A673 (cell line): ENCODE results near the gene INTS15. TPM values are rescaled to one million over a fixed set of nuclear protein-coding genes. Genes with fewer than 3 reads are reported as not detected.

ENCODE experiments used
- Bru-seq: library from RNA; stranded (reverse); fragments of 400-500 nt; gene quantifications from one replicate; lab custom pipeline; 2021; lab: Mats Ljungman, UMichigan
- BruChase-seq, 2 experiments: library from RNA; stranded (reverse); fragments of 400-500 nt; gene quantifications; one replicate each; lab custom pipeline; 2021; lab: Mats Ljungman, UMichigan
- BruUV-seq: library from RNA; stranded (reverse); fragments of 400-500 nt; replicated peaks from 2 replicates; lab custom pipeline; 2021; lab: Mats Ljungman, UMichigan
- CTCF ChIA-PET: fragments of 300-600 bp; sonication (Branson Sonifier 250); formaldehyde crosslinking; loops from one replicate; lab custom pipeline; 2022; ENCODE audit warnings: antibody characterized with exemption; lab: Charles Lee
- POLR2A ChIA-PET: fragments of 300-600 bp; sonication (Branson Sonifier 250); formaldehyde crosslinking; loops from one replicate; lab custom pipeline; 2022; ENCODE audit warnings: antibody characterized with exemption; ENCODE audit not compliant: low non-redundant PET; lab: Charles Lee
- DNase-seq: peaks from one replicate; pipeline ENCODE4 v3.0.0-alpha.2; 2015; ENCODE audit warnings: low spot score
- H3K27ac ChIP-seq: fragments of 200-600 bp; sonication (generic); 2 replicates; pipeline ENCODE4 v1.5.1; 2016; ENCODE audit warnings: mixed run types, low read depth, mild to moderate bottlenecking, mixed read lengths, antibody characterized with exemption, low read length; ENCODE audit not compliant: poor library complexity, severe bottlenecking
- H3K27me3 ChIP-seq: fragments of 200-600 bp; sonication (generic); replicated peaks from 2 replicates; pipeline ENCODE4 v1.6.1; 2017; ENCODE audit warnings: mixed run types, low read depth, mild to moderate bottlenecking, mixed read lengths, antibody characterized with exemption, low read length; ENCODE audit not compliant: insufficient read depth, poor library complexity
- H3K36me3 ChIP-seq: fragments of 200-600 bp; sonication (generic); 2 replicates; pipeline ENCODE4 v1.6.1; 2016; ENCODE audit warnings: mixed run types, mild to moderate bottlenecking, mixed read lengths, antibody characterized with exemption, low read length; ENCODE audit not compliant: insufficient read depth, poor library complexity, severe bottlenecking
- H3K4me1 ChIP-seq: fragments of 200-600 bp; sonication (generic); 2 replicates; pipeline ENCODE4 v1.6.1; 2017; ENCODE audit warnings: mixed run types, mild to moderate bottlenecking, mixed read lengths, antibody characterized with exemption, low read length; ENCODE audit not compliant: insufficient read depth, poor library complexity, severe bottlenecking
- H3K4me3 ChIP-seq: fragments of 200-600 bp; sonication (generic); 2 replicates; pipeline ENCODE4 v1.5.1; 2016; ENCODE audit warnings: low read depth, mixed run types, mild to moderate bottlenecking, mixed read lengths, low read length; ENCODE audit not compliant: poor library complexity, severe bottlenecking
- H3K9me3 ChIP-seq: fragments of 200-600 bp; sonication (generic); 2 replicates; pipeline ENCODE4 v1.6.1; 2016; ENCODE audit warnings: mixed run types, low read depth, mild to moderate bottlenecking, mixed read lengths, antibody characterized with exemption, low read length; ENCODE audit not compliant: poor library complexity, severe bottlenecking
- CTCF ChIP-seq: fragments of 300-800, 200-600 bp; sonication (generic); conservative IDR thresholded peaks from 2 replicates; pipeline ENCODE4 v1.5.1; 2017; ENCODE audit warnings: low read depth, mild to moderate bottlenecking, antibody characterized with exemption, low read length, moderate library complexity, mixed read lengths
- EZH2 ChIP-seq: fragments of 200-600 bp; sonication (generic); IDR thresholded peaks from 2 replicates; pipeline ENCODE4 v1.6.1; 2017; ENCODE audit warnings: borderline replicate concordance, low read depth, mild to moderate bottlenecking, mixed read lengths, antibody characterized with exemption, low read length; ENCODE audit not compliant: poor library complexity, severe bottlenecking
- intact Hi-C: fragments of 100-400 bp; cut with micrococcal nuclease; formaldehyde crosslinking; loops from one replicate; pipeline ENCODE4 v1.10.0; 2022; ENCODE audit not compliant: unreplicated experiment
- long read RNA-seq: library from polyadenylated mRNA; stranded (forward); transcript quantifications from one replicate; pipeline ENCODE4 v2.0.0, GENCODE V29; 2022
- total RNA-seq: library from RNA; stranded (reverse); gene quantifications from 2 replicates; pipeline ENCODE4 v1.2.3, GENCODE V29; 2021

INTS15 gene
- total RNA-seq (39.7 and 43.4 TPM in 2 replicates), Bru-seq, nascent RNA (percentile 73 among the genes with signal in this experiment), BruChase-seq, experiment 1, labeled RNA remaining after a 2-hour chase (percentile 72 among the genes with signal in this experiment), BruChase-seq, experiment 2, labeled RNA remaining after a 6-hour chase (percentile 77 among the genes with signal in this experiment)
- long read RNA-seq, transcript C7orf26-201 (6 exons, 2,182 nt), result major isoform, 26 of 38 reads
- long read RNA-seq, partial matches to known transcripts, result 3 of 38 reads
- long read RNA-seq, other reads (novel, unspliced or antisense), result 9 of 38 reads

DNA sequence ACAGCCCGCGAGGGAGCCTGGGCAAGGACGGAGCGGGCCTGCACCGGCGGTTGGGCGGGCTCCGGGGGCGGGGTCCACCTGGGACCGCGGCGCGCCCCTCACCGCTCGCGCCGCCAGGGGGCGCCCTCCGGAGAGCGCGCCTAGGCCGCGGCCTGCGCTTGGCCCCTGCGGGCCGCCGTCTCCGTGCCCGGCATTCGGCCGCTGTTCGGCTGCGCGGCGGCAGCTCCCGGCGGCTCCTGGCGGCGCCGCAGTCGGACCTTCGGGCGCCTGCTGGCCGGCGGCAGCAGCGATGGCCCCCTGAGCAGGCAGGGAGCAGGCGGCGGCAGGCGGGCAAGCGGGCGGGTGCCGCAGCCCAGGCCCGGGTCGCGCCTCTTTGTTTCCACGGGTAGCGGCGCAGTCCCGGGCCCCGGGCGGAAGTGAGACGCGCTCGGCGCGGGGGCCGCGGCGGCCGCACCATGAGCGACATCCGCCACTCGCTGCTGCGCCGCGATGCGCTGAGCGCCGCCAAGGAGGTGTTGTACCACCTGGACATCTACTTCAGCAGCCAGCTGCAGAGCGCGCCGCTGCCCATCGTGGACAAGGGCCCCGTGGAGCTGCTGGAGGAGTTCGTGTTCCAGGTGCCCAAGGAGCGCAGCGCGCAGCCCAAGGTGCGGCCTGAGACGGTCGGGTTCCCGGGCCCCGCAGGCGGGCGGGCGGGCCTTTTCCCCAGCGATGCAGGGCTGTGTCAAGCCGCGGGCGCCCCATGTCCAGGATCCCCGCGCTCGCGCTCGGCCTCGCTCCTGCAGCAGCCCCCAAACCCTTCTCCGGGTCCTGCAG is at the start of gene INTS15:
TSS of gene INTS15 (plus strand) at position 193 of the 816 bp plus-strand sequence. CDS start at position 456, 263 bp downstream.
- ChIA-PET CTCF (interaction anchor here (0.5 kb wide), 1 partner anchor 10 kb away, joined by 3 read pairs; no protein-coding TSS in a partner anchor), POLR2A (interaction anchor here (1.0 kb wide), 1 partner anchor 22 kb away, joined by 3 read pairs; no protein-coding TSS in a partner anchor)
- Histone ChIP-seq H3K9me3 (no peaks in the 10 kb centered on the region), H3K4me1 (peaks cover 2% of the 10 kb centered on the region), H3K27me3 (no peaks in the 10 kb centered on the region), H3K4me3 (peak within 1 kb of the TSS; percentile 86), H3K27ac (peak within 1 kb of the TSS; percentile 88), H3K36me3 (peaks cover 58% of the 10 kb centered on the region)
- BruUV-seq, result no TSS peak
- intact Hi-C loops, result no loop called here
- TF ChIP-seq CTCF (peak; percentile 37; the same call in 1 of the 2 replicates), EZH2 (no peak)
- peak; percentile 88 for DNase-seq

GRCh38 chr7:6542368-6542767 is 47.5 kb upstream of the INTS15 start:
- no peaks in the 10 kb centered on the region for H3K27me3 ChIP-seq
- no peaks in the 10 kb centered on the region for H3K4me1 ChIP-seq
- no peaks in the 10 kb centered on the region for H3K9me3 ChIP-seq
- BruUV-seq, result no TSS peak
- intact Hi-C loops, result no loop called here
- ChIA-PET POLR2A (no interaction called here), CTCF (no interaction called here)
- DNase-seq, result no peak
- no peak overlapping the region for H3K27ac ChIP-seq
- H3K36me3 ChIP-seq, result no peaks in the 10 kb centered on the region
- no peak overlapping the region for H3K4me3 ChIP-seq
- TF ChIP-seq EZH2 (no peak), CTCF (no peak)

DNA sequence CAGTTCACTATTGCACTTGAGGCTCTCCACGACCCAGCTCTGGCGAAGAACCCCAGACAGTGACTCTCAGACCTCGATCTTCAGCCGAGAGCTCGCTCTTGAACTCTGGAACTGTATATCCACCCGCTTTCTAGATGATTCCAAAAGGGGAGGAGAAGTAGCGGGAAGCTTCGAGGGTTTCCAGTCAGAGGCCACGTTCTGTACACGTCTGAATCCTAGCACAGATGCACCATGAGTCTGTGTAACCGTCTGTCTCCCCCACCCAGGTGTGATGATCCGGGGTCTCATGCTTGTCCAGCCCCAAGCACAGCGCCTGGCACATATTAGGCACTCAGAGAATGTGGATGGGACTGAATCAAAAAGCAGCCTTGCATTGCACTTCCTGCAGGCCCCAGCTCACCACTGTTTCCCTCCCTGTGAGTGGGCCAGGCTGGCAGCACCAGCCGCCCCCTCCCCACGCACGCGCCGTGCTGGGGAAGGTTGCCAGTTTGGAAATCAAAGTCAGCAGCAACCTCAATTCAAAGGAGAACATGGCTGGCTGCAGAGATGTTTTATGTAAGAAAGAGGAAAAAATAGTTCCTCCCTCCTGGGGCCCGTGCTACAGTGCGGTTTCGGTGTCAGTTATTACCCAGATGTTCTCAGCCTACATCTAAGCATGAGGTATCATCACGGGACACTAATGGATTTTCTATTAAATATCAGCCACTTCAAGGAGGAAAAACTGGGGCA is 44.3 kb upstream of the INTS15 start:
- ChIA-PET CTCF (no interaction called here), POLR2A (no interaction called here)
- TF ChIP-seq EZH2, result no peak
- no peak for TF ChIP-seq CTCF
- Histone ChIP-seq H3K27ac (no peak overlapping the region), H3K9me3 (no peaks in the 10 kb centered on the region), H3K27me3 (no peaks in the 10 kb centered on the region), H3K4me3 (no peak overlapping the region), H3K36me3 (no peaks in the 10 kb centered on the region), H3K4me1 (no peaks in the 10 kb centered on the region)
- BruUV-seq, result no TSS peak
- intact Hi-C loops, result no loop called here
- DNase-seq, result no peak
